Pulmonary artery endothelial cell (primary cell): ENCODE results near the gene NONO. TPM values are rescaled to one million over a fixed set of nuclear protein-coding genes. Genes with fewer than 3 reads are reported as not detected.
"Not testable (repeated sequence)": the region's sequence is repeated elsewhere in the genome, so short reads cannot be mapped to it uniquely, and the experiment has no call there.

Experiments
- DNase-seq: peaks from one replicate; pipeline ENCODE4 v3.0.0-alpha.2; 2011; ENCODE audit warnings: low read depth, low spot score
- total RNA-seq: library from RNA; depleted of rRNA; stranded (reverse); fragments of >200 nt; gene quantifications from 2 replicates; pipeline ENCODE4 v1.2.3, GENCODE V29; 2014

The NONO gene
- total RNA-seq, 1 donor from 2014 or later = 525 TPM

- no peak for DNase-seq
Measured at GRCh38 chrX:71282514-71283402, 677 bp upstream of the NONO start.

- DNase-seq = no peak
Measured at GRCh38 chrX:71285929-71286328, 2.5 kb downstream of the NONO start.

GRCh38 chrX:71291381-71291780 is 7.9 kb downstream of the NONO start:
- no peak for DNase-seq

- no peak for DNase-seq
Measured at GRCh38 chrX:71292669-71293365, 9.4 kb downstream of the NONO start.

GRCh38 chrX:71296806-71297205 is 13.4 kb downstream of the NONO start:
- DNase-seq = no peak

- no peak for DNase-seq
Measured at GRCh38 chrX:71298119-71298518, 14.7 kb downstream of the NONO start.

GRCh38 chrX:71300064-71300463 is 16.6 kb downstream of the NONO start:
- not testable (repeated sequence) for DNase-seq

- not testable (repeated sequence) for DNase-seq
Measured at GRCh38 chrX:71300495-71300894, 17.1 kb downstream of the NONO start.

- DNase-seq = no peak
Measured at GRCh38 chrX:71301195-71301924, 17.9 kb downstream of the NONO start, which contains the start of gene ITGB1BP2. TSS of gene ITGB1BP2 (plus strand) at chrX:71301750. CDS start at chrX:71301807, 57 bp downstream.

GRCh38 chrX:71302461-71303213 is 19.2 kb downstream of the NONO start:
- DNase-seq = no peak

- no peak for DNase-seq
Measured at GRCh38 chrX:71304561-71304960, 21.1 kb downstream of the NONO start.

- DNase-seq = no peak
Measured at GRCh38 chrX:71315917-71316316, 32.5 kb downstream of the NONO start.

GRCh38 chrX:71316959-71317358 is 33.5 kb downstream of the NONO start:
- DNase-seq = not testable (repeated sequence)

GRCh38 chrX:71320126-71320525 is 36.7 kb downstream of the NONO start:
- DNase-seq = no peak

- DNase-seq = no peak
Measured at GRCh38 chrX:71321731-71322130, 38.3 kb downstream of the NONO start.

GRCh38 chrX:71324452-71324851 is 41.0 kb downstream of the NONO start:
- DNase-seq = not testable (repeated sequence)

GRCh38 chrX:71326394-71326793 is 43.0 kb downstream of the NONO start:
- DNase-seq = no peak

GRCh38 chrX:71349151-71349665 is 65.8 kb downstream of the NONO start:
- DNase-seq = not testable (repeated sequence)

GRCh38 chrX:71349867-71350266 is 66.4 kb downstream of the NONO start:
- not testable (repeated sequence) for DNase-seq
